ENCODE measurements around the gene ARHGAP29. TPM values are rescaled to one million over a fixed set of nuclear protein-coding genes. Genes with fewer than 3 reads are reported as not detected.

The ARHGAP29 gene
- total RNA-seq, 3 donors from 2014 or later, result 49.1 to 88.0 (median 70.8) TPM

DNA sequence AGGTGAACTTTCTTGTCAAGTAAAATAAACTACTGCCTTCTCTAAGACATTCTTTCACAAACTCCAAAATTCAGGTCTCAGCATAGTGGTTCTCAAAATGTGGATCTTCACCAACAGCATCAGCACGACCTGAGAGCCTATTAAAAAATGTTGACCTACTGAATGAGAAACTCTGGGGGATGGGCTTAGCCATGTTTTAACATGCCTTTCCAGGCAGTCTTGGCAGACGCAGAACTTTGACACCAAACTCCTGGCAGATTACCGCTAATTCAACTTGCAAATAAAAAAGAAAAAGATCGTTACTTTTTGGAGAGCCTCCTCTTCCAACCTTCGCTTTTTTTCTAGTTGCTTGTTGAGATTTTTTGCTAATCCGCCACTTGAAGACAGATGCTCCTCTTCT is 35.1 kb downstream of the ARHGAP29 start:
- TF ChIP-seq POLR2AphosphoS5 (IDR thresholded peaks at IDR 0.05) (no peak), POLR2A (IDR thresholded peaks at IDR 0.05) (no peak), CTCF (IDR thresholded peaks at IDR 0.05) (no peak)
- H3K27me3 ChIP-seq, result no peaks in the 10 kb centered on the region
- intact Hi-C loops (cut with DNase I; ENCODE audit: low total_unique reads), result no loop called here
- H3K4me3 ChIP-seq, result no peak overlapping the region
- no peaks in the 10 kb centered on the region for H3K36me3 ChIP-seq
- no peak overlapping the region for H3K27ac ChIP-seq
- H3K4me1 ChIP-seq, result no peaks in the 10 kb centered on the region
- DNase-seq (ENCODE audit: low spot score in 2 of 2), result no peak
- no peaks in the 10 kb centered on the region for H3K9me3 ChIP-seq

DNA sequence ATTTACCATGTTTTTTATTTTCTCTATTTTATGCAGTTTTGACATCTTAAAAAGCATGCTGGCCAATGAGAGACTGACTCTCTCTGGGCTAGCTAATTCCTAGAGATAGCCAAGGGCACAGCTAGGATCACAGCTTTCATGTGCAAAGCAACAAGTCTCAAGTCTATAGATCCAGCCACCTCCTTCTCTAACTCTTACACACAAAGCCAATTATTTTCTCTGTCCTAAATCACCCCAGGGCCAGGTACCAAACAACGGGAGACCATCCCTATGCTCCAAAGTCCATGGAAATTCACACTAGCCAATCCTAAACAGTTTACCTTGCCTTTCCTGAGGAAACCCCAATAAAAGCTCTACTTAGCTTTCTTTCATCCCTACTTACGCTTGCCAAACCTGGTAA is 38.0 kb downstream of the ARHGAP29 start:
- Histone ChIP-seq H3K4me1 (no peaks in the 10 kb centered on the region), H3K36me3 (no peaks in the 10 kb centered on the region), H3K27ac (no peak overlapping the region), H3K27me3 (no peaks in the 10 kb centered on the region), H3K4me3 (no peak overlapping the region), H3K9me3 (no peaks in the 10 kb centered on the region)
- DNase-seq (ENCODE audit: low spot score in 2 of 2), result no peak
- intact Hi-C loops (cut with DNase I; ENCODE audit: low total_unique reads), result no loop called here
- TF ChIP-seq POLR2A (IDR thresholded peaks at IDR 0.05) (no peak), POLR2AphosphoS5 (IDR thresholded peaks at IDR 0.05) (no peak), CTCF (IDR thresholded peaks at IDR 0.05) (no peak)

DNA sequence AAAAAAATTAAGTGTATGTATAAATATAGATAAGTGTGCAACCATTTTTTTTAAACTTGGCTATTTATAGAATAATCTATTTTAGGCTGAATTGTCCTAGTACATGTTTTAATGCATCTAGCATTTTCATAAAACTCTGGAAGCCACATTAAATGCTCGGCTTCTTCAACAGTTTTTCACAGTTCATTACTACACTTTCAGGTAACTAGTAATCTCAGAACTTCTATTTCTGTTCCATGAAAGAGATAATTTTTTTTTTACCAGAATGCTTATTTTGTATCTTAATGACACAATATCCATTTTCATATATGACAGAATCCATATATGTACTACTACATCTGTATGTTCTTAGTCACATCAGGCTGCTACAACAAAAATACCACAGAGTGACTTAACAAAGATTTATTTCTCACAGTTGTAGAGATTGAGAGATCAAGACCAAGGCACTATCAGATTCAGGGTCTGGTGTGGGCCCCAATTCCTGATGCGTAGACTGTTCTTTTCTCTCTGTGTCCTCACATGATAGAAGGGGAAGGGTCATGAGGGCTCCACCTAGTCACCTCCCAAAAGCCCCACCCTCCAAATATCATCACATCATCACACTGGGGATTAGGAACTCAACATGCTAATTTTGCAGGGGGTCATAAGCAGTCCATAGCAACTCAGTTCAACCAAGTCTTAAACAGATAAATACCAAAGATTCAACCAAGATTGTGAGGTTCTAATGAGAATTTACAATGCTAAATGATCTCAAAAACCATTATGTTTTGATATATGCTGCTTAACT is 43.1 kb downstream of the ARHGAP29 start:
- Histone ChIP-seq H3K36me3 (no peaks in the 10 kb centered on the region), H3K27ac (no peak overlapping the region), H3K9me3 (no peaks in the 10 kb centered on the region), H3K4me3 (no peak overlapping the region), H3K27me3 (no peaks in the 10 kb centered on the region), H3K4me1 (no peaks in the 10 kb centered on the region)
- no peak for DNase-seq (ENCODE audit: low spot score in 2 of 2)
- intact Hi-C loops (cut with DNase I; ENCODE audit: low total_unique reads), result no loop called here
- TF ChIP-seq POLR2AphosphoS5 (IDR thresholded peaks at IDR 0.05) (no peak), POLR2A (IDR thresholded peaks at IDR 0.05) (no peak), CTCF (IDR thresholded peaks at IDR 0.05) (no peak)

DNA sequence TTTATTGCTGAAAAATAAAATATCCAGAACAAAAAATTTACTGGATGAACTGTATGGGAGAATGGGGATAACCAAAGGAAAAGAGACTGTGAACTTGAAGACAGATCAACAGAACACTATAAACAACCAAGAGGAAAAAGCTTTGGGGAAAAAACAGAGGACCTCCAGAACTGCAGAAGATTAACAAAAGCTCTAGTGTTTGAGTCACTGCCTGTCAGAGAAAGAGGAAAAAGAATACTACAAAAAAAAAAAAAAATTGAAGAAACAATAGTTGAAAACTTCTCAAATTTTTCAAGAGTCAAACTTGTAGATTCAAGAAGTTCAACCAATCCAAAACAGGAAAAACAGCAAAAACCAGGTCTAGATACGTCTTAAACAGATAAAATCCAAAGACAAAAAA is 44.3 kb downstream of the ARHGAP29 start:
- H3K27ac ChIP-seq, result no peak overlapping the region
- intact Hi-C loops (cut with DNase I; ENCODE audit: low total_unique reads), result no loop called here

DNA sequence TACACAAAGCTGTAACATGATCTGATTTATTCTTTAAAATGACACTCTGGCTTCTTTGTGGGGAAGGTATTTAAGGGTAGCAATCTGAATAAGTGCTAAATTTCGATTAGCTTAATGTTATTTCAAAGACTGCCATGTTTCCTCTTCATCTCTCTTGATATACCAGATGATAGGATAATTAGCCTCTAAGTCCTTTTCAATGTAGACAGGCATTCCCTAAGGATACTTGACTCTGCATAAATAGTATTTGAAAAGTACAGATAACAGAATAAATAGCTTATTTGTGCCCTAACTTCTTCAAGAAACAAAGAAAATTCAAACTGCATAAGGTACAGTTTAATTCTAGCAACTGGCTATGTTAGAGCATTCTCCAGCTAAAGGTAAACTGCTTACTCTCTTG is 46.2 kb downstream of the ARHGAP29 start:
- no peaks in the 10 kb centered on the region for H3K36me3 ChIP-seq
- no peaks in the 10 kb centered on the region for H3K9me3 ChIP-seq
- H3K4me1 ChIP-seq, result no peaks in the 10 kb centered on the region
- TF ChIP-seq CTCF (IDR thresholded peaks at IDR 0.05) (no peak), POLR2A (IDR thresholded peaks at IDR 0.05) (no peak), POLR2AphosphoS5 (IDR thresholded peaks at IDR 0.05) (no peak)
- H3K27me3 ChIP-seq, result no peaks in the 10 kb centered on the region
- no peak overlapping the region for H3K4me3 ChIP-seq
- H3K27ac ChIP-seq, result no peak overlapping the region
- no peak for DNase-seq (ENCODE audit: low spot score in 2 of 2)
- intact Hi-C loops (cut with DNase I; ENCODE audit: low total_unique reads), result no loop called here

More for the DNA sequence above, 44.3 kb downstream of the ARHGAP29 start:
- no peak for DNase-seq (ENCODE audit: low spot score in 2 of 2)
- H3K4me3 ChIP-seq, result no peak overlapping the region
- H3K27me3 ChIP-seq, result no peaks in the 10 kb centered on the region
- TF ChIP-seq POLR2AphosphoS5 (IDR thresholded peaks at IDR 0.05) (no peak), POLR2A (IDR thresholded peaks at IDR 0.05) (no peak)
- no peaks in the 10 kb centered on the region for H3K36me3 ChIP-seq
- H3K9me3 ChIP-seq, result no peaks in the 10 kb centered on the region
- no peaks in the 10 kb centered on the region for H3K4me1 ChIP-seq
